DOHH2 (cell line): ENCODE measurements around the gene CLIC4.

ENCODE experiments used
- H3F3A ChIP-seq: fragments of 200-600 bp; sonication (generic), shearing (Covaris generic); 2 replicates; pipeline ENCODE4 v1.6.0; 2016; ENCODE audit warnings: antibody characterized with exemption, mild to moderate bottlenecking; ENCODE audit not compliant: control insufficient read depth, insufficient read depth
- H3K27ac ChIP-seq: fragments of 200-600 bp; sonication (generic); 2 replicates; pipeline ENCODE4 v1.5.1; 2014; ENCODE audit warnings: low read depth, mild to moderate bottlenecking, low read length, moderate library complexity
- H3K27me3 ChIP-seq: fragments of 200-600 bp; sonication (generic); 2 replicates; pipeline ENCODE4 v1.6.1; 2014; ENCODE audit warnings: mild to moderate bottlenecking, low read length, mixed read lengths; ENCODE audit not compliant: control insufficient read depth
- H3K36me3 ChIP-seq: fragments of 200-600 bp; sonication (generic); 2 replicates; pipeline ENCODE4 v1.6.1; 2014; ENCODE audit warnings: mild to moderate bottlenecking, low read length, moderate library complexity, mixed read lengths; ENCODE audit not compliant: control insufficient read depth
- H3K4me1 ChIP-seq: fragments of 200-600 bp; sonication (generic); 2 replicates; pipeline ENCODE4 v1.6.1; 2014; ENCODE audit warnings: mild to moderate bottlenecking, low read length, mixed read lengths; ENCODE audit not compliant: control insufficient read depth
- H3K4me2 ChIP-seq: fragments of 200-600 bp; sonication (generic); 2 replicates; pipeline ENCODE4 v1.6.0; 2014; ENCODE audit warnings: mild to moderate bottlenecking, low read length, moderate library complexity
- H3K4me3 ChIP-seq: fragments of 200-600 bp; sonication (generic); 2 replicates; pipeline ENCODE4 v1.5.1; 2014; ENCODE audit warnings: mild to moderate bottlenecking, low read length, mixed read lengths
- H3K79me2 ChIP-seq: fragments of 200-600 bp; sonication (generic); 2 replicates; pipeline ENCODE4 v1.6.1; 2014; ENCODE audit warnings: mild to moderate bottlenecking, low read length, mixed read lengths; ENCODE audit not compliant: control insufficient read depth
- H3K9me2 ChIP-seq: fragments of 200-600 bp; sonication (generic); replicated peaks from 2 replicates; pipeline ENCODE4 v1.6.1; 2014; ENCODE audit warnings: mild to moderate bottlenecking, low read length, mixed read lengths; ENCODE audit not compliant: control insufficient read depth
- H3K9me3 ChIP-seq: fragments of 200-600 bp; sonication (generic); 2 replicates; pipeline ENCODE4 v1.6.1; 2014; ENCODE audit warnings: antibody characterized with exemption, low read length, mixed read lengths; ENCODE audit not compliant: control insufficient read depth, insufficient read depth
- H4K20me1 ChIP-seq: fragments of 200-600 bp; sonication (generic); 2 replicates; pipeline ENCODE4 v1.6.0; 2014; ENCODE audit warnings: low read depth, mild to moderate bottlenecking, antibody characterized with exemption, low read length, moderate library complexity; ENCODE audit not compliant: control insufficient read depth, insufficient read depth
- EZH2phosphoT487 ChIP-seq: fragments of 200-600 bp; sonication (generic); IDR thresholded peaks from 2 replicates; pipeline ENCODE4 v1.6.1; 2017; ENCODE audit warnings: borderline replicate concordance, mild to moderate bottlenecking, antibody characterized with exemption, low read length, moderate library complexity, mixed read lengths
- TF ChIP-seq, protein P1 (sequence below): fragments of 200-600 bp; sonication (generic); IDR thresholded peaks from one replicate; pipeline ENCODE4 v1.5.1; 2014; ENCODE audit warnings: antibody characterized with exemption, mild to moderate bottlenecking, low read depth, low read length; ENCODE audit not compliant: poor library complexity, severe bottlenecking

Gene CLIC4

DNA sequence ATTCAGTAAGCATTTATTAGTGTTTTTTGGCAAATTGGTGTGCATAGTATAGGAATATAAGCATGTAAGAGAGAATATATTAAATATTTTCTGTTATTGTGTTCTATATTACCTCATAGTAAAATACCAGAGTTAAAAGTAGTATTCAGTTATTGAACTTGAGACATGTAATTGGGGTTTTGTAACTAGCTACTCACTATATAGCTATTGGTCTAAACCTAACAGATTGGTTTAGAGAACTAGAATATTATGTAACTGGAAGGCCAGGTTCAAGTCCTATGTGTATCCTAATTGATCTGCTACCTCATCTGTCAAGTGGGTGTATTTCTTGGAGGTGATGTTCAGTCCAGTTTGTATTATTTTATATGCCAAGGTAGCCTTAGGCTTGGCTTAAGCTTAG is 26.3 kb downstream of the CLIC4 start:
- Histone ChIP-seq H3K36me3 (peaks cover 7% of the 10 kb centered on the region; the same call in 1 of the 2 replicates), H4K20me1 (peaks cover 8% of the 10 kb centered on the region; the same call in 1 of the 2 replicates), H3K4me3 (no peak overlapping the region), H3K9me2 (no peaks in the 10 kb centered on the region), H3K27me3 (no peaks in the 10 kb centered on the region), H3K27ac (no peak overlapping the region), H3F3A (peaks cover 28% of the 10 kb centered on the region; the same call in 1 of the 2 replicates), H3K9me3 (no peaks in the 10 kb centered on the region), H3K4me1 (peaks cover 69% of the 10 kb centered on the region), H3K79me2 (peaks cover 94% of the 10 kb centered on the region), H3K4me2 (no peak overlapping the region)
- TF ChIP-seq EZH2phosphoT487, result no peak
- TF ChIP-seq, protein P1, sequence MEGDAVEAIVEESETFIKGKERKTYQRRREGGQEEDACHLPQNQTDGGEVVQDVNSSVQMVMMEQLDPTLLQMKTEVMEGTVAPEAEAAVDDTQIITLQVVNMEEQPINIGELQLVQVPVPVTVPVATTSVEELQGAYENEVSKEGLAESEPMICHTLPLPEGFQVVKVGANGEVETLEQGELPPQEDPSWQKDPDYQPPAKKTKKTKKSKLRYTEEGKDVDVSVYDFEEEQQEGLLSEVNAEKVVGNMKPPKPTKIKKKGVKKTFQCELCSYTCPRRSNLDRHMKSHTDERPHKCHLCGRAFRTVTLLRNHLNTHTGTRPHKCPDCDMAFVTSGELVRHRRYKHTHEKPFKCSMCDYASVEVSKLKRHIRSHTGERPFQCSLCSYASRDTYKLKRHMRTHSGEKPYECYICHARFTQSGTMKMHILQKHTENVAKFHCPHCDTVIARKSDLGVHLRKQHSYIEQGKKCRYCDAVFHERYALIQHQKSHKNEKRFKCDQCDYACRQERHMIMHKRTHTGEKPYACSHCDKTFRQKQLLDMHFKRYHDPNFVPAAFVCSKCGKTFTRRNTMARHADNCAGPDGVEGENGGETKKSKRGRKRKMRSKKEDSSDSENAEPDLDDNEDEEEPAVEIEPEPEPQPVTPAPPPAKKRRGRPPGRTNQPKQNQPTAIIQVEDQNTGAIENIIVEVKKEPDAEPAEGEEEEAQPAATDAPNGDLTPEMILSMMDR, result no peak

DNA sequence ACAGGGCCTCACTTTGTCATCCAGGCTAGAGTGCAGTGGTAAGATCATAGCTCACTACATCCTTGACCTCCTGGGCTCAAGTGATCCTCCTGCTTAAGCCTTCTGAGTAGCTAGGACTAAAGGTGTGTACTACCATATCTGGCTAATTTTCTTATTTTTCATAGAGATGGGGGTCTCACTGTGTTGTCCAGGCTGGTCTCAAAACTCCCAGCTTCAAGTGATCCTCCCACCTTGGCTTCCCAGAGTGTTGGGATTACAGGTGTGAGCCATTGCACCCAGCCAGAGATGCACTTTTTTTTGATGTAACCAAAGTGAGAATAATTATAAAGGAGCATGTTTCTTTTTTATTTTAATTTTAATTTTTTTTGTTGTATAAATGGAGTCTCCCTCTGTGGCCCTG is 28.4 kb downstream of the CLIC4 start:
- peaks cover 80% of the 10 kb centered on the region for H3K4me1 ChIP-seq
- no peak overlapping the region for H3K27ac ChIP-seq
- peaks cover 28% of the 10 kb centered on the region; the same call in 1 of the 2 replicates for H3F3A ChIP-seq
- peaks cover 96% of the 10 kb centered on the region for H3K79me2 ChIP-seq
- H3K36me3 ChIP-seq, result peaks cover 7% of the 10 kb centered on the region; the same call in 1 of the 2 replicates
- H3K9me3 ChIP-seq, result no peaks in the 10 kb centered on the region
- H3K27me3 ChIP-seq, result no peaks in the 10 kb centered on the region
- H3K4me3 ChIP-seq, result no peak overlapping the region
- TF ChIP-seq, protein P1, result no peak
- TF ChIP-seq EZH2phosphoT487, result no peak
- H4K20me1 ChIP-seq, result peaks cover 5% of the 10 kb centered on the region; the same call in 1 of the 2 replicates
- peak overlapping the region; percentile 12 for H3K4me2 ChIP-seq
- no peaks in the 10 kb centered on the region for H3K9me2 ChIP-seq

GRCh38 chr1:24775348-24775747 is 30.1 kb downstream of the CLIC4 start:
- peaks cover 67% of the 10 kb centered on the region for H3K4me1 ChIP-seq
- peaks cover 98% of the 10 kb centered on the region for H3K79me2 ChIP-seq
- H3K4me3 ChIP-seq, result peak overlapping the region; percentile 7; the same call in 1 of the 2 replicates
- H3F3A ChIP-seq, result peaks cover 20% of the 10 kb centered on the region; the same call in 1 of the 2 replicates
- H3K9me2 ChIP-seq, result no peaks in the 10 kb centered on the region
- H3K36me3 ChIP-seq, result peaks cover 7% of the 10 kb centered on the region
- no peaks in the 10 kb centered on the region for H3K9me3 ChIP-seq
- H3K4me2 ChIP-seq, result peak overlapping the region; percentile 70
- H3K27me3 ChIP-seq, result no peaks in the 10 kb centered on the region
- TF ChIP-seq, protein P1, result no peak
- TF ChIP-seq EZH2phosphoT487, result no peak
- H4K20me1 ChIP-seq, result peaks cover 4% of the 10 kb centered on the region; the same call in 1 of the 2 replicates
- peak overlapping the region; percentile 27 for H3K27ac ChIP-seq
